ELR (cell line): ENCODE data around the gene ST8SIA3.
A peak's percentile ranks its signal among the peaks of the same experiment; 100 is the strongest.
"Not testable (repeated sequence)": the region's sequence is repeated elsewhere in the genome, so short reads cannot be mapped to it uniquely, and the experiment has no call there.

Experiments
- DNase-seq: peaks from one replicate; pipeline ENCODE4 v3.0.0-alpha.2; 2015; ENCODE audit warnings: low read depth

ST8SIA3 gene

GRCh38 chr18:57366528-57367081, 14.2 kb downstream of the ST8SIA3 start:
- DNase-seq, result no peak

GRCh38 chr18:57372444-57372843, 20.1 kb downstream of the ST8SIA3 start:
- DNase-seq, result no peak

DNA sequence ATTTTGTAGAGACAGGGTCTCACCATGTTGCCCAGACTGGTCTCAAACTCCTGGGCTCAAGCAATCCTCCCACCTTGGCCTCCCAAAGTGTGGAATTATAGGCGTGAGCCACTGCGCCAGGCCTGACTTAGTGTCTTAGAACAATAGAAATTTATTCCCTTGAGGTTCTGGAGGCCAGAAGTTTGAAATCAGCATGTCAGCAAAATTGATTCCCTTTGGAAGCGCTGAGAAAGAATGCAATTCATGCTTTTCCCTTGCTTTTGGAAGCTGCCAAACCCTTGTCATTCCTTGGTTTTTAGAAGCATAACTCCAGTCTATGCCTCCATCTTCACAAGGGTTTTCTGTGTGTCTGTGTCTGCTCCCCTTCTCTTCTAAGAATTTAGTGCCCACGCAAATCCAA, 20.7 kb downstream of the ST8SIA3 start:
- no peak for DNase-seq

DNA sequence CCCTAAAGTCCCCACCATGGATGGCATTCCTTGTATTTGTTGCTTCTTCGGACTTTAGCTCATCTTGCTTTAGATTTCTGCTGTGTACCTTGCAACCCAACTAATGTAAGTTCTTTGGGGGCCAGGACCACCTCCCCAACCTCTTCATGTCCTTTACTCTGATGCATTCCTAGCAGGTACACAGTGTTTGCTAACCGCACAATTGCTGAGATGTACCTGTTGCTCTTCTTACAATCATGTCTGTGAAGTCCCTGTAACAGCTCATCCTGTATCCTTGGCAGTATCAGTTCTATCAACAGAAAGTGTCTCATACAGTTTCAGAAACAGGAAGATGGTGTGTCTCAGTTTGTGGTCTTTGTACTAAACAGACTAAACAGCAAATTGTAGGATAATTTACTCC, 24.1 kb downstream of the ST8SIA3 start:
- DNase-seq, result no peak

DNA sequence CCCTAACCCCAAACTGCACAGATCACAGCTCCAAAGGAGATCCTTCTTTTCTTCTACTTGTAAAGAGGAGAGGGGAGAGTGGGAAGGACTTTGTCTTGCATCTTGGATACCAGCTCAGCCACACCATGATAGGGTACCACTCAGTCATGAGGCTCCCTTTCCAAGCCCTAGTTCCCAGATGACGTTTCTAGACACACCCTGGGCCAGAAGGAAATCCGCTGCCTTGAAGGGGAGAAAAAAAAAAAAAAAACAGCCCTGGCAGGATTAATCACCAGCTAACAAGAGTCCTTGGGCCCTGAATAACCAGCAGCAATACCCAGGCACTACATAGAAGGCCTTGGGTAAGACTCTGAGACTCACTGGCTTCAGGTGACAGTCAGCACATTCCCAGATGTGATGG, 36.9 kb downstream of the ST8SIA3 start:
- DNase-seq, result no peak

DNA sequence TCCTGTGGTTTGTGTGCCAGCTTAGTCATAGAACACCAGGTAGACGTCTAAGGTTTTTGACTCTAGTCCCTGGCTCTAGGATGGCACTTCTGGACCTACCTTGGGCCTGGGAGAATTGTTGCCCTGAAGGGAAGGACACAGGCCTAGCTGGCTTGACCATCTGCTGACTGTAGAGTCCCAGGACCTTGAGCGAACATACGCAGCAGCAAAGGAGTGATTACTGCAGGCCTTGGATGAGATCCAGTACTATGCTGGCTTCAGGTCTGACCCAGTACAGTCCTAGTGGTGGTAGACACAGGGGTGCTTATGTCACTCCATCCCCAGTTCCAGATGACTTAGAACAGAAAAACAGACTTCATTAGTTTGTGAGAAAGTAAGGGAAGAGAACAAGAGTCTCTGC, 37.7 kb downstream of the ST8SIA3 start:
- DNase-seq, result no peak

- not testable (repeated sequence) for DNase-seq
Observed at GRCh38 chr18:57394749-57395148, 42.4 kb downstream of the ST8SIA3 start.

DNA sequence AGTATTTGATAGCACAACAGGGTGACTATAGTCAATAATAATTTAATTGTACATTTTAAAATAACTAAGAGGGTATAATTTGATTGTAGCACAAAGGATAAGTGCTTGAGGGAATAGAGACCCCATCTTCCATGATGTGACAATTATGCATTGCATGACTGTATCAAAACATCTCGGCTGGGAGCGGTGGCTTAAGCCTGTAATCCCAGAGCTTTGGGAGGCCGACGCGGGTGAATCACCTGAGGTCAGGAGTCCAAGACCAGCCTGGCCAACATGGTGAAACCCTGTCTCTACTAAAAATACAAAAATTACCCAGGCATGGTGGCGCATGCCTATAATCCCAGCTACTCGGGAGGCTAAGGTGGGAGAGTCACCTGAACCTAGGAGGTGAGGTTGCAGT, 44.5 kb downstream of the ST8SIA3 start:
- DNase-seq, result not testable (repeated sequence)

DNA sequence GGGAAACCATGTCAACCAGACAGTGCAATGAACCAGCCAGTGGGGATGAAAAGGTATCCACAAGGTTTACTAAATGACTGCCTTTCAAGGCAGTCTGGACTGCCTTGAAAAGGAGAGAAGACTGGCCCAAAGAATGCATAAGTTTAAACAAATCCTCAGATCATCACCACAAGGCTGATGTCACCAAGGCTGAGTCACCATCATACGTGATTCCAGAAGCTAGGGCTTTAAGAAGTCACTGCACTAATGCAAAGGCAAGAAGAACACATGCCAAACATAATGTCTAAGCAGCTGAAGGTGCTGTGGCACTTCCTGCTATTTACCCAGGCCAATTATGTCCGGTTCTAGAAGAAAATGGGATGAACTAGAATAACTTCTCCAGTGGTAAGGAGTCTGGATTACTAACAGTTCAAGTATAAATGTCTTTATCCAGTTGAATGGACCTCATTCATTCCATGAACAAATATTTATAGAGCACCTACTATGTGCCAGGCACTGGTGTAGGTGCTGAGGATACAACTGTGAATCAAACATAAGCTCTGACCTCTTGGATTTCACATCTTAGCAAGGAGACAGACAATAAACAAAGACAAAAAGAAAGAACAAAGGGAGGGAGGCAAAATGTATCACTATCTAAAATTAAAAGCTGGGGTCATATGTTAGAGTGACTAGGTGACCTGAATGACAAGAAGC, 45.2 kb downstream of the ST8SIA3 start:
- DNase-seq, result peak; percentile 82

GRCh38 chr18:57404345-57404744, 52.0 kb downstream of the ST8SIA3 start:
- DNase-seq, result no peak

- no peak for DNase-seq
Observed at GRCh38 chr18:57409650-57410049, 57.3 kb downstream of the ST8SIA3 start.

DNA sequence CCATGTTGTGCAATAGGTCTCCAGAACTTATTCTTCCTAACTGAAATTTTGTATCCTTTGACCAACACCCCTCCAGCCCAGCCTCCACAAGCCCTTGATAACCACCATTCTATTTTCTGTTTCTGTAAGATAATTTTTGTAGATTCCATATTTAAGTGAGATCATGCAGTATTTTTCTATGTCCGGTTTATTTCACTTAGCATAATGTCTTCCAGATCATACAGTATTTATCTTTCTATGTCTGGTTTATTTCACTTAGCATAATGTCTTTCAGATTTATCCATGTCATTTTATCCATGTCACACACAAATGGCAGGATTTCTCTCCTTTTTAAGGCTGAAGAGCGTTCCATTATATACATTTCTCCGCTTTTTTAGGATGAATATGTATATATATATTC, 58.4 kb downstream of the ST8SIA3 start:
- no peak for DNase-seq

DNA sequence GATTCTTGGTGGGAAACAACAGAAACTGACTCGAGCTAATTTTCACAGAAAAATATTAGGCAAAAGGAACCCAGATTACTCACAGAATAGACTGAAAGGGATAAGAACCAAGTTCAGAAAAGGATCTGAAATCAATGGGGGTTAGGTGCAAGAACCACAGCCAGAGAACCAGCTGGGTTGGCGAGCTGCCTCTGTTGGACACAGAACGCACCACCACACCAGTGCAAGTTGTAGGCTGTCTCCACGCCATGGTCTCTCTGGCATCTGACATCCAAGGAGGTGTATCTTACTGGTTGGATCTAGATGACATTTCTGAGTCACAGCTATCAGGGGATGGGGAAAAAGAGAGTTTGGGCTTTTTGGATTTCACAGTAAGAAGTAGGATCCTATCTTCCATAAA, 64.2 kb downstream of the ST8SIA3 start:
- no peak for DNase-seq
